HEK293 (cell line): ENCODE results near the gene TCOF1.

Source experiments
- ZNF626 ChIP-seq: fragments of 450-650 bp; sonication (Bioruptor Pico); formaldehyde crosslinking; IDR thresholded peaks from 2 replicates; pipeline ENCODE4 v1.5.1; 2018; ENCODE audit warnings: missing biosample characterization, missing genetic modification characterization, inconsistent platforms
- ZSCAN30 ChIP-seq: fragments of 450-650 bp; IDR thresholded peaks from 2 replicates; pipeline ENCODE4 v1.5.1; 2018; ENCODE audit warnings: missing biosample characterization, mild to moderate bottlenecking, missing genetic modification characterization, moderate library complexity
- TF ChIP-seq, protein P1 (sequence below): fragments of 450-650 bp; formaldehyde crosslinking; IDR thresholded peaks from 2 replicates; pipeline ENCODE4 v1.5.1; 2016; ENCODE audit warnings: missing biosample characterization, missing genetic modification characterization
- TF ChIP-seq, protein P2 (sequence below): fragments of 450-650 bp; formaldehyde crosslinking; IDR thresholded peaks from 2 replicates; pipeline ENCODE4 v1.5.1; 2017; ENCODE audit warnings: missing biosample characterization, missing genetic modification characterization

- TF ChIP-seq, protein P1, sequence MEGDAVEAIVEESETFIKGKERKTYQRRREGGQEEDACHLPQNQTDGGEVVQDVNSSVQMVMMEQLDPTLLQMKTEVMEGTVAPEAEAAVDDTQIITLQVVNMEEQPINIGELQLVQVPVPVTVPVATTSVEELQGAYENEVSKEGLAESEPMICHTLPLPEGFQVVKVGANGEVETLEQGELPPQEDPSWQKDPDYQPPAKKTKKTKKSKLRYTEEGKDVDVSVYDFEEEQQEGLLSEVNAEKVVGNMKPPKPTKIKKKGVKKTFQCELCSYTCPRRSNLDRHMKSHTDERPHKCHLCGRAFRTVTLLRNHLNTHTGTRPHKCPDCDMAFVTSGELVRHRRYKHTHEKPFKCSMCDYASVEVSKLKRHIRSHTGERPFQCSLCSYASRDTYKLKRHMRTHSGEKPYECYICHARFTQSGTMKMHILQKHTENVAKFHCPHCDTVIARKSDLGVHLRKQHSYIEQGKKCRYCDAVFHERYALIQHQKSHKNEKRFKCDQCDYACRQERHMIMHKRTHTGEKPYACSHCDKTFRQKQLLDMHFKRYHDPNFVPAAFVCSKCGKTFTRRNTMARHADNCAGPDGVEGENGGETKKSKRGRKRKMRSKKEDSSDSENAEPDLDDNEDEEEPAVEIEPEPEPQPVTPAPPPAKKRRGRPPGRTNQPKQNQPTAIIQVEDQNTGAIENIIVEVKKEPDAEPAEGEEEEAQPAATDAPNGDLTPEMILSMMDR (tag by site-specific recombination): no peak
- no peak for TF ChIP-seq ZNF626 (tag by site-specific recombination)
- TF ChIP-seq ZSCAN30: no peak
- TF ChIP-seq, protein P2, sequence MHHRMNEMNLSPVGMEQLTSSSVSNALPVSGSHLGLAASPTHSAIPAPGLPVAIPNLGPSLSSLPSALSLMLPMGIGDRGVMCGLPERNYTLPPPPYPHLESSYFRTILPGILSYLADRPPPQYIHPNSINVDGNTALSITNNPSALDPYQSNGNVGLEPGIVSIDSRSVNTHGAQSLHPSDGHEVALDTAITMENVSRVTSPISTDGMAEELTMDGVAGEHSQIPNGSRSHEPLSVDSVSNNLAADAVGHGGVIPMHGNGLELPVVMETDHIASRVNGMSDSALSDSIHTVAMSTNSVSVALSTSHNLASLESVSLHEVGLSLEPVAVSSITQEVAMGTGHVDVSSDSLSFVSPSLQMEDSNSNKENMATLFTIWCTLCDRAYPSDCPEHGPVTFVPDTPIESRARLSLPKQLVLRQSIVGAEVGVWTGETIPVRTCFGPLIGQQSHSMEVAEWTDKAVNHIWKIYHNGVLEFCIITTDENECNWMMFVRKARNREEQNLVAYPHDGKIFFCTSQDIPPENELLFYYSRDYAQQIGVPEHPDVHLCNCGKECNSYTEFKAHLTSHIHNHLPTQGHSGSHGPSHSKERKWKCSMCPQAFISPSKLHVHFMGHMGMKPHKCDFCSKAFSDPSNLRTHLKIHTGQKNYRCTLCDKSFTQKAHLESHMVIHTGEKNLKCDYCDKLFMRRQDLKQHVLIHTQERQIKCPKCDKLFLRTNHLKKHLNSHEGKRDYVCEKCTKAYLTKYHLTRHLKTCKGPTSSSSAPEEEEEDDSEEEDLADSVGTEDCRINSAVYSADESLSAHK (tag by site-specific recombination): no peak
Observed at GRCh38 chr5:150339841-150340240, 17.7 kb upstream of the TCOF1 start.
